ENCODE results near the gene CAPZA1. TPM values are rescaled to one million over a fixed set of nuclear protein-coding genes. Genes with fewer than 3 reads are reported as not detected.

The CAPZA1 gene
- total RNA-seq, 4 donors from 2014 or later: 27.1 to 58.1 (median 35.2) TPM

- DNase-seq: no peak
- H3K27me3 ChIP-seq: no peaks in the 10 kb centered on the region
- peak overlapping the region; percentile 39 to 59 (median 48) for H3K27ac ChIP-seq
- H3K4me1 ChIP-seq: peaks cover 0 to 8% of the 10 kb centered on the region in 2 donors
- H3K9me3 ChIP-seq: no peaks in the 10 kb centered on the region
- ATAC-seq: no peak
- no peak for TF ChIP-seq POLR2A (IDR thresholded peaks at IDR 0.05)
- TF ChIP-seq, protein P1, sequence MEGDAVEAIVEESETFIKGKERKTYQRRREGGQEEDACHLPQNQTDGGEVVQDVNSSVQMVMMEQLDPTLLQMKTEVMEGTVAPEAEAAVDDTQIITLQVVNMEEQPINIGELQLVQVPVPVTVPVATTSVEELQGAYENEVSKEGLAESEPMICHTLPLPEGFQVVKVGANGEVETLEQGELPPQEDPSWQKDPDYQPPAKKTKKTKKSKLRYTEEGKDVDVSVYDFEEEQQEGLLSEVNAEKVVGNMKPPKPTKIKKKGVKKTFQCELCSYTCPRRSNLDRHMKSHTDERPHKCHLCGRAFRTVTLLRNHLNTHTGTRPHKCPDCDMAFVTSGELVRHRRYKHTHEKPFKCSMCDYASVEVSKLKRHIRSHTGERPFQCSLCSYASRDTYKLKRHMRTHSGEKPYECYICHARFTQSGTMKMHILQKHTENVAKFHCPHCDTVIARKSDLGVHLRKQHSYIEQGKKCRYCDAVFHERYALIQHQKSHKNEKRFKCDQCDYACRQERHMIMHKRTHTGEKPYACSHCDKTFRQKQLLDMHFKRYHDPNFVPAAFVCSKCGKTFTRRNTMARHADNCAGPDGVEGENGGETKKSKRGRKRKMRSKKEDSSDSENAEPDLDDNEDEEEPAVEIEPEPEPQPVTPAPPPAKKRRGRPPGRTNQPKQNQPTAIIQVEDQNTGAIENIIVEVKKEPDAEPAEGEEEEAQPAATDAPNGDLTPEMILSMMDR (IDR thresholded peaks at IDR 0.05 in 4 of 5, conservative IDR thresholded peaks at IDR 0.05 in 1 of 5): no peak
- no peak overlapping the region for H3K4me3 ChIP-seq
- in situ Hi-C loops (cut with MboI; ENCODE audit: low sequenced_read_pairs in 4 of 4): no loop called here
- intact Hi-C loops (cut with DNase I; ENCODE audit: low total_unique reads): no loop called here
- peaks cover 0 to 11% of the 10 kb centered on the region in 2 donors for H3K36me3 ChIP-seq
Observed at GRCh38 chr1:112687785-112688496, 68.3 kb downstream of the CAPZA1 start.

DNA sequence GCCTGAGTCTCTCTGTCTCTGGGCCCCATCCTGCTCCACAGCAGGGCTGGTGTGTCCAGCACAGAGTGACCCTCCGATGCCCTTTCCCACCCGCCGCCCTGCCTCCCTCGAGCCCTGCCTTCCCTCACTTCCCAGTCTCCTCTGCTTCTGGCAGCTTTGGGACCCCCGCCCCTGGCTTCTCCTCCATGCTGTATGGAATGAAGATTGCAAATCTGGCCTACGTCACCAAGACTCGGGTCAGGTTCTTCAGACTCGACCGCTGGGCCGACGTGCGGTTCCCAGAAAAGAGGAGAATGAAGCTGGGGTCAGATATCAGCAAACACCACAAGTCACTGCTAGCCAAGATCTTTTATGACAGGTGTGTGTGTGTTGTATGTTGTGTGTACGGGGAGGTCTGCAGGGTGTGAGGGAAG lies 69.2 kb downstream of the CAPZA1 start:
- no peak overlapping the region for H3K4me3 ChIP-seq
- H3K36me3 ChIP-seq: peaks cover 0 to 13% of the 10 kb centered on the region in 2 donors
- DNase-seq (no peak), ATAC-seq (peak in 1 of 2 donors; percentile 46)
- in situ Hi-C loops (cut with MboI; ENCODE audit: low sequenced_read_pairs in 4 of 4) (no loop called here), intact Hi-C loops (cut with DNase I; ENCODE audit: low total_unique reads) (no loop called here)
- H3K27ac ChIP-seq: peak overlapping the region; percentile 39 to 59 (median 48)
- H3K27me3 ChIP-seq: no peaks in the 10 kb centered on the region
- no peak for TF ChIP-seq POLR2A (IDR thresholded peaks at IDR 0.05)
- TF ChIP-seq, protein P1 (IDR thresholded peaks at IDR 0.05 in 4 of 5, conservative IDR thresholded peaks at IDR 0.05 in 1 of 5): no peak
- no peaks in the 10 kb centered on the region for H3K9me3 ChIP-seq
- peaks cover 0 to 8% of the 10 kb centered on the region in 2 donors for H3K4me1 ChIP-seq

- Histone ChIP-seq H3K4me3 (no peak overlapping the region), H3K36me3 (peaks cover 0 to 17% of the 10 kb centered on the region in 2 donors), H3K27ac (peak overlapping the region in 3 of 4 donors; percentile 39 to 59 (median 52)), H3K9me3 (no peaks in the 10 kb centered on the region), H3K4me1 (peaks cover 0 to 8% of the 10 kb centered on the region in 2 donors), H3K27me3 (no peaks in the 10 kb centered on the region)
- TF ChIP-seq, protein P1 (IDR thresholded peaks at IDR 0.05 in 4 of 5, conservative IDR thresholded peaks at IDR 0.05 in 1 of 5): no peak
- TF ChIP-seq POLR2A (IDR thresholded peaks at IDR 0.05): no peak
- no peak for ATAC-seq
- DNase-seq: no peak
- in situ Hi-C loops (cut with MboI; ENCODE audit: low sequenced_read_pairs in 4 of 4): no loop called here
- intact Hi-C loops (cut with DNase I; ENCODE audit: low total_unique reads): no loop called here
Observed at GRCh38 chr1:112689196-112689841, 69.7 kb downstream of the CAPZA1 start.

GRCh38 chr1:112689842-112690237 lies 70.2 kb downstream of the CAPZA1 start:
- no peak overlapping the region for H3K4me3 ChIP-seq
- peak overlapping the region in 1 of 4 donors; percentile 39 for H3K27ac ChIP-seq
- peaks cover 0 to 18% of the 10 kb centered on the region in 2 donors for H3K36me3 ChIP-seq
- in situ Hi-C loops (cut with MboI; ENCODE audit: low sequenced_read_pairs in 4 of 4): no loop called here
- TF ChIP-seq, protein P1 (IDR thresholded peaks at IDR 0.05 in 4 of 5, conservative IDR thresholded peaks at IDR 0.05 in 1 of 5): no peak
- no peak for TF ChIP-seq POLR2A (IDR thresholded peaks at IDR 0.05)
- no peaks in the 10 kb centered on the region for H3K27me3 ChIP-seq
- no peaks in the 10 kb centered on the region for H3K9me3 ChIP-seq
- H3K4me1 ChIP-seq: peaks cover 0 to 8% of the 10 kb centered on the region in 2 donors
- DNase-seq (no peak), ATAC-seq (no peak)
- intact Hi-C loops (cut with DNase I; ENCODE audit: low total_unique reads): no loop called here

Measured in gastrocnemius medialis (tissue), 4 donors.